HG02981 (cell line): ENCODE data around the gene CD151.

Experiments
- ATAC-seq: cut with Tn5 transposase; IDR thresholded peaks from one replicate; pipeline ENCODE4 v1.9.1; 2021; ENCODE audit warnings: mild to moderate bottlenecking, moderate library complexity; ENCODE audit not compliant: unreplicated experiment

Gene CD151

GRCh38 chr11:855330-855674, 22.6 kb downstream of the CD151 start:
- no peak for ATAC-seq

- ATAC-seq, result no peak
These were observed 23.0 kb downstream of the CD151 start for GRCh38 chr11:855796-856195.

- no peak for ATAC-seq
These were observed 23.6 kb downstream of the CD151 start for GRCh38 chr11:856397-856796.

GRCh38 chr11:858053-858761, 25.5 kb downstream of the CD151 start:
- ATAC-seq, result no peak

GRCh38 chr11:858762-859339, 26.1 kb downstream of the CD151 start:
- no peak for ATAC-seq

GRCh38 chr11:859394-860131, 26.8 kb downstream of the CD151 start:
- ATAC-seq, result no peak

- no peak for ATAC-seq
These were observed 27.7 kb downstream of the CD151 start for GRCh38 chr11:860234-861104.

- no peak for ATAC-seq
These were observed 28.3 kb downstream of the CD151 start for GRCh38 chr11:861105-861479.

- ATAC-seq, result no peak
These were observed 29.4 kb downstream of the CD151 start for GRCh38 chr11:862081-862661.

GRCh38 chr11:862696-863022, 29.9 kb downstream of the CD151 start:
- ATAC-seq, result no peak

GRCh38 chr11:863023-863909, 30.5 kb downstream of the CD151 start:
- no peak for ATAC-seq

GRCh38 chr11:863910-864827, 31.4 kb downstream of the CD151 start:
- ATAC-seq, result no peak

- ATAC-seq, result no peak
These were observed 32.1 kb downstream of the CD151 start for GRCh38 chr11:864898-865297.

GRCh38 chr11:865462-866430, 33.0 kb downstream of the CD151 start:
- ATAC-seq, result no peak

GRCh38 chr11:866481-866880, 33.7 kb downstream of the CD151 start:
- no peak for ATAC-seq

- no peak for ATAC-seq
These were observed 35.2 kb downstream of the CD151 start for GRCh38 chr11:867856-868358.

- ATAC-seq, result no peak
These were observed 35.6 kb downstream of the CD151 start for GRCh38 chr11:868394-868793.

GRCh38 chr11:868802-869201, 36.0 kb downstream of the CD151 start:
- ATAC-seq, result no peak
